Uterus (tissue), 4 donors: Measurements from ENCODE around the gene SNAP47. TPM values are rescaled to one million over a fixed set of nuclear protein-coding genes. Genes with fewer than 3 reads are reported as not detected.
"Not testable (repeated sequence)": the region's sequence is repeated elsewhere in the genome, so short reads cannot be mapped to it uniquely, and the experiment has no call there.

Source experiments
- DNase-seq, 2 donors: peaks; one replicate each; pipeline ENCODE4 v3.0.0-alpha.2; 2019 to 2020
- H3K27ac ChIP-seq, 2 donors: fragments of 200-600 bp; sonication (generic); 1 replicate in 1 of 2; 2 replicates in 1 of 2; pipeline ENCODE4 v1.5.1; 2016 to 2018
- H3K27me3 ChIP-seq, 2 donors: fragments of 200-600 bp; sonication (generic); one replicate each; pipeline ENCODE4 v1.5.1; 2018 to 2019; ENCODE audit warnings: control low read depth in 1 of 2
- H3K36me3 ChIP-seq, 2 donors: fragments of 200-600 bp; sonication (generic); one replicate each; pipeline ENCODE4 v1.5.1; 2019; ENCODE audit warnings: control low read depth in 1 of 2
- H3K4me1 ChIP-seq, 2 donors: fragments of 200-600 bp; sonication (generic); one replicate each; pipeline ENCODE4 v1.5.1; 2018 to 2019; ENCODE audit warnings: control low read depth in 1 of 2
- H3K4me3 ChIP-seq, 2 donors: fragments of 200-600 bp; sonication (generic); 1 replicate in 1 of 2; 2 replicates in 1 of 2; pipeline ENCODE4 v1.5.1; 2018 to 2019; ENCODE audit warnings: mild to moderate bottlenecking in 1 of 2
- H3K9me3 ChIP-seq, 2 donors: fragments of 200-600 bp; sonication (generic); one replicate each; pipeline ENCODE4 v1.5.1; 2019; ENCODE audit warnings: control low read depth in 1 of 2
- CTCF ChIP-seq, 4 experiments: fragments of 200-600 bp in 2 of 4; fragments of 450-650 bp in 2 of 4; sonication (generic) in 2 of 4; IDR thresholded peaks; one replicate each; pipeline ENCODE4 v1.5.1; 2016 to 2019; ENCODE audit warnings: antibody characterized with exemption in 4 of 4, mild to moderate bottlenecking in 2 of 4, moderate library complexity in 1 of 4
- POLR2A ChIP-seq, 2 donors: fragments of 450-650 bp; IDR thresholded peaks; one replicate each; pipeline ENCODE4 v1.6.1; 2016; ENCODE audit warnings: antibody characterized with exemption in 2 of 2, mild to moderate bottlenecking in 1 of 2, moderate library complexity in 1 of 2
- intact Hi-C: fragments of 100-400 bp; cut with DNase I; formaldehyde crosslinking; loops from one replicate; pipeline ENCODE4 v1.15.1; 2023; ENCODE audit warnings: low total_unique reads
- total RNA-seq, 4 donors: library from RNA; depleted of rRNA in 3 of 4; stranded (reverse); fragments of >200 nt in 3 of 4; gene quantifications; one replicate each; pipeline versions ENCODE4 v1.1.0 to v1.2.4, GENCODE V29; 2014 to 2023
- donor health status: DM: yes; HTN: yes; CAD: no.

Gene SNAP47
- total RNA-seq, 4 donors from 2014 or later = 33.3 to 75.5 (median 55.2) TPM

DNA sequence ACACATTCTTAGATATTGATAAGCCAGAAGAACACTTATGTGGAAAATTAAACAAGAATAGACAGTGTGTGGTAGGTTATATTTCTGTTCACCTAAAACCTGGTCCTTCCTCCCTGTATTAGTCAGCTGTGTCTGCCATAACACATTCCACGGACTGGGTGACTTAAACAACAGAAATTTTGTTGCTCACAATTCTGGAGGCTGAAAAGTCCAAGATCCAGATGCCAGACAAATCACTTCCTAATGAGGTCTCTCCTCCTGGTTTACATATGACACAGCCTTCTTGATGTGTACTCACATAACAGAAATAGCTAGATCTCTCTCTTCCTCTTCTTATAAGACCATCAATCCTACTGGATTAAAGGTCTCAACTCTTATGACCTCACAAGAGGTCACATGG is 25.8 kb upstream of the SNAP47 start:
- DNase-seq = no peak
- H3K27me3 ChIP-seq = no peaks in the 10 kb centered on the region
- intact Hi-C loops = no loop called here
- TF ChIP-seq POLR2A (IDR thresholded peaks at IDR 0.05) (no peak), CTCF (IDR thresholded peaks at IDR 0.05) (no peak)
- H3K9me3 ChIP-seq = no peaks in the 10 kb centered on the region
- no peaks in the 10 kb centered on the region for H3K4me1 ChIP-seq
- H3K4me3 ChIP-seq = no peak overlapping the region
- H3K36me3 ChIP-seq = no peaks in the 10 kb centered on the region
- no peak overlapping the region for H3K27ac ChIP-seq

GRCh38 chr1:227710474-227710873 is 24.8 kb upstream of the SNAP47 start:
- intact Hi-C loops = not testable (repeated sequence)

DNA sequence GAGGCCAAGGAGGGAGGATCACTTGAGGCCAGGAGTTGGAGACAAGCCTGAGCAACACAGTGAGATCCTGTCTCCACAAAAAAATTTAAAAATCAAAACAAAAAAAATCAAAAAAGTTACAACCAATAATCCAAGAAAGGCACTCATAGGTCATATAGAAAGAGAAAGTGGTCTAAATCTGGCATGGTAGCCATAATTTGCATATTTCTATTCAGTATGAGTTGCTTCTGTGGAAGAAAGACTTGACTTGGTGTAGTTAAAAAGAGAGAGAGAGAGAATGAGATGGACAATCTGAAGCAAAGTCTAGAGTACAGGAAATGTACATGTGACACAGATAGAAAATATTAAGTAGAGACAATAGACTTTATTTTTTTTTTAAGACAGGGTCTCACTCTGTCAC is 22.6 kb upstream of the SNAP47 start:
- no peaks in the 10 kb centered on the region for H3K9me3 ChIP-seq
- no peaks in the 10 kb centered on the region for H3K36me3 ChIP-seq

More at GRCh38 chr1:227710474-227710873, 24.8 kb upstream of the SNAP47 start:
- H3K27me3 ChIP-seq, H3K4me3 ChIP-seq, H3K4me1 ChIP-seq, H3K27ac ChIP-seq, H3K36me3 ChIP-seq, DNase-seq, H3K9me3 ChIP-seq: not testable (repeated sequence)

GRCh38 chr1:227718932-227719331 is 16.3 kb upstream of the SNAP47 start:
- Histone ChIP-seq H3K36me3 (no peaks in the 10 kb centered on the region), H3K4me1 (no peaks in the 10 kb centered on the region), H3K9me3 (peaks cover 0 to 9% of the 10 kb centered on the region in 2 donors), H3K4me3 (no peak overlapping the region), H3K27ac (no peak overlapping the region), H3K27me3 (no peaks in the 10 kb centered on the region)
- no peak for DNase-seq
- TF ChIP-seq CTCF (IDR thresholded peaks at IDR 0.05) (no peak), POLR2A (IDR thresholded peaks at IDR 0.05) (no peak)
- intact Hi-C loops = no loop called here

More for the DNA sequence above, 22.6 kb upstream of the SNAP47 start:
- TF ChIP-seq POLR2A (IDR thresholded peaks at IDR 0.05) (no peak), CTCF (IDR thresholded peaks at IDR 0.05) (no peak)
- intact Hi-C loops = no loop called here
- no peaks in the 10 kb centered on the region for H3K27me3 ChIP-seq
- H3K4me1 ChIP-seq = no peaks in the 10 kb centered on the region
- H3K27ac ChIP-seq = no peak overlapping the region
- DNase-seq = no peak
- no peak overlapping the region for H3K4me3 ChIP-seq

DNA sequence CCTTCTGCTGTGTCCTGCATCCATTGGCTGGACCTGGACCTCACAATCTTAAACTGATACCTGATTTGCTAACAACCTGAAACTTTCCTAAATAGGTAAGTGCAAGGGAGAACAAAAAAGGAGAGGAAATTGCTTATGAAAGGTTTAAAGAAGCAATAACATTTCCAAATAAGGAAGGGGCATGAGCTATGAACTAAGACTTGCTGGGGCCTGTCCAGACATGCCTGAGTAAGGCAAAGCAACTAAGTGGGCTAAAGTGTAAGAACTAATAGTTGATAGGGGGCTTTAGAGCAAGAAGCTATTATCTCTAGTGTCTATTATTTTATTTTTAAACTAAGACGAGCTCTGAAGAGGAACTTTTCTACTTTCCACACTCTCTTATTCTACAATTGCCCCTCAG is 11.8 kb upstream of the SNAP47 start:
- no peak for DNase-seq
- Histone ChIP-seq H3K27ac (no peak overlapping the region), H3K9me3 (peaks cover 0 to 9% of the 10 kb centered on the region in 2 donors), H3K4me3 (no peak overlapping the region), H3K27me3 (no peaks in the 10 kb centered on the region), H3K36me3 (no peaks in the 10 kb centered on the region), H3K4me1 (no peaks in the 10 kb centered on the region)
- TF ChIP-seq POLR2A (IDR thresholded peaks at IDR 0.05) = no peak
- no peak for TF ChIP-seq CTCF (IDR thresholded peaks at IDR 0.05)
- intact Hi-C loops = no loop called here

DNA sequence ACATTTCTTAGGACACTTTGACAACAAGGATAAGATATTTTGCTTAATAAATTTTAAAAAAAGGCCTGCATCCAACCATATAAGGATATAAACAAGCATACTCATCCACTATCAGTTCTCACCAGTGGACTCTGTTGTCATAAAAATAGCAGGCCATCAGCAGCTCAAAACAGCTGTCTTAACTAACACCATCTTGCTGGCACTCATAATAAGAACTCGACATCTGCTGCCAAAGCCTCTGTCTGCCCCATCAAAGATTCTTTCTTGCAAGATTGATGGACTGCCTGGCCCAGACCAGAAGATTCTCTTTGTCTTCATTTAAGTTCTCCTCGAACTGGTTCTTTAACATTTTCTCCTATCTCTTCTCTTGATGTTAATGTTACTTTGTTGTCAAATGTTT is 10.2 kb upstream of the SNAP47 start:
- DNase-seq = no peak
- H3K27me3 ChIP-seq = no peaks in the 10 kb centered on the region
- no peak overlapping the region for H3K4me3 ChIP-seq
- H3K4me1 ChIP-seq = peaks cover 4 to 12% of the 10 kb centered on the region in 2 donors
- H3K36me3 ChIP-seq = no peaks in the 10 kb centered on the region
- intact Hi-C loops = no loop called here
- TF ChIP-seq CTCF (IDR thresholded peaks at IDR 0.05) = no peak
- no peak for TF ChIP-seq POLR2A (IDR thresholded peaks at IDR 0.05)
- peaks cover 0 to 3% of the 10 kb centered on the region in 2 donors for H3K9me3 ChIP-seq
- no peak overlapping the region for H3K27ac ChIP-seq
